Measurements from ENCODE around the gene IGFBP6. TPM values are rescaled to one million over a fixed set of nuclear protein-coding genes. Genes with fewer than 3 reads are reported as not detected.
A peak's percentile ranks its signal among the peaks of the same experiment; 100 is the strongest.

The IGFBP6 gene
- polyA plus RNA-seq, 2 of the 4 experiments (the other 2 are of a cell fraction), result 49.1 to 128 TPM

DNA sequence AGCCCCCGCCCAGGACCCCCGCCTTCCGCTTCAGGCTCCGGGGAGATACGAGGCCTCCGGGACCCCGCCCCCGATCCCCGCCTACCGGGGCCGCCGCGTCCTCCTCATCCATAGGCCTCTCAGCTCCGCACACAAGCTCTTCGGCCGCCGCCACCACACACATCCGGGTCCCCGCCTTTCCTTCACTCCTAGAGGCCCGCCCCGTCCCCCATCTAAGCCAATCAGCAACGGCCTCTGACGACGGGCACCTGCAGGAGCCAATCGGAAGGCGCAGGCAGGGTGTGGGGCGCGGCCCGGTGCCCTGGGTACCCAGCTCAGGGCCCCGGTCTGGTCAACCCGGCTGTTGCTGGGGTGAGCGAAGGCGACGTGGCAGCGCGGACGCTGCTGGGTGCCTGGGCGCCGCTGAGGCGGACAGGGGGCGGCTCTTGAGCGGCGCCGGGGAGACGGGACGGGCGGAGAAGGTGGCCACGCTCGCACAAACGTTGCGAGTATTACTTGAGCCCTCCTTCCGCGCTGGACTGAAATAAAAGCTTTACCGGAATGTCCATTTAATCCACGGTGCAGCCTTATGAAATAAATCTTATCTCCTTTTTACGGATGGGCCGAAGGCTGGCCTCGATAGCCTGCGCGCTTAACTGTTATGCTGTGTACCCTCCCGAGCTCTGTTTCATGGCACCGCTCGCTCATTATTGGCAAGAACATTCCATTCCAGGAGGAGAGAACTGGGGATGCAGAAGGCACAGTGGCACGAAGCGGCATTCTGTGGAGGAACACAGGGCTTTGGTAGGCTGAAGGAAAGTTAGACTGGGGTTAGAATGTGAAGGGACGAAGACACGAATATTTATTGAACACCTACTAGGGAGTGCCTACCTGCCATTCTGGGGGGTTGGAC lies 18.0 kb upstream of the IGFBP6 start, which contains the start of gene SPRYD3:
TSS of gene SPRYD3 (minus strand) at position 165 of the 892 bp plus-strand sequence. CDS start at position 108, 57 bp downstream.
- DNase-seq (ENCODE audit: low read depth in 1 of 2, low spot score in 1 of 2) (peak; percentile 99 to 100), FAIRE-seq (no peak), ATAC-seq (peak; percentile 98 to 99)
- POLR2A ChIA-PET, result interaction anchor here (0.7 to 4.1 kb wide), 22 partner anchors 11 to 220 kb away, joined by 3 to 46 read pairs (median 4); partner anchors contain the start of genes CSAD, IGFBP6, MYG1 and PFDN5
- H3K27ac ChIP-seq, result peak within 1 kb of the TSS; percentile 86 to 94
- peak within 1 kb of the TSS; percentile 92 for H3K4me2 ChIP-seq
- H3K9me3 ChIP-seq, result peaks cover 7% of the 10 kb centered on the region; the same call in 2 of the 3 replicates
- H3K4me3 ChIP-seq, result peak within 1 kb of the TSS; percentile 56
- WGBS (ENCODE audit: missing lambda C conversion rate), result 12% methylated on average over 37 of the region's 67 CpGs
- H3K4me1 ChIP-seq, result peaks cover 10% of the 10 kb centered on the region; the same call in 2 of the 3 replicates
- CTCF ChIA-PET, result interaction anchor here (0.8 to 45.5 kb wide), 10 partner anchors 9 to 242 kb away, joined by 3 to 1424 read pairs (median 4); partner anchors contain the start of genes AAAS, IGFBP6, SOAT2 and SPRYD3
- TF ChIP-seq EHMT2 (IDR thresholded peaks at IDR 0.05; ENCODE audit: low read depth), result no peak
- no peak for TF ChIP-seq RARB (CRISPR knock-in tag; IDR thresholded peaks at IDR 0.05)
- no peak for TF ChIP-seq HDAC2 (IDR thresholded peaks at IDR 0.05)
- TF ChIP-seq ZNF302 (CRISPR knock-in tag; IDR thresholded peaks at IDR 0.05), result no peak
- peak; percentile 27; the same call in 1 of the 2 replicates for TF ChIP-seq GATA3 (IDR thresholded peaks at IDR 0.05; ENCODE audit: borderline replicate concordance)
- TF ChIP-seq RNF2 (IDR thresholded peaks at IDR 0.05; ENCODE audit: borderline replicate concordance, low read depth), result no peak
- no peak for TF ChIP-seq FOSL2 (IDR thresholded peaks at IDR 0.05)
- TF ChIP-seq FOSL2 (CRISPR knock-in tag; IDR thresholded peaks at IDR 0.05), result no peak
- TF ChIP-seq JUNB (IDR thresholded peaks at IDR 0.05), result no peak
- no peak for TF ChIP-seq POLR2AphosphoS2 (conservative IDR thresholded peaks at IDR 0.05; ENCODE audit: low read length)
- TF ChIP-seq CHD2 (IDR thresholded peaks at IDR 0.05; ENCODE audit: low read length, partially characterized antibody), result no peak
- TF ChIP-seq, protein P1, sequence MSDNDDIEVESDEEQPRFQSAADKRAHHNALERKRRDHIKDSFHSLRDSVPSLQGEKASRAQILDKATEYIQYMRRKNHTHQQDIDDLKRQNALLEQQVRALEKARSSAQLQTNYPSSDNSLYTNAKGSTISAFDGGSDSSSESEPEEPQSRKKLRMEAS (IDR thresholded peaks at IDR 0.05), result peak; percentile 76
- TF ChIP-seq BHLHE40 (IDR thresholded peaks at IDR 0.05; ENCODE audit: low read depth, low read length), result no peak
- TF ChIP-seq ZSCAN20 (CRISPR knock-in tag; IDR thresholded peaks at IDR 0.05), result no peak
- no peak for TF ChIP-seq ZFP36 (IDR thresholded peaks at IDR 0.05; ENCODE audit: borderline replicate concordance, partially characterized antibody)
- peak; percentile 5 to 86; a peak in 3 of 5 replicates for TF ChIP-seq JUN (IDR thresholded peaks at IDR 0.05)
- TF ChIP-seq HOXB13 (CRISPR knock-in tag; IDR thresholded peaks at IDR 0.05; ENCODE audit: low read depth), result no peak
- no peak for TF ChIP-seq CEBPB (IDR thresholded peaks at IDR 0.05)
- TF ChIP-seq TFCP2L1 (CRISPR knock-in tag; IDR thresholded peaks at IDR 0.05), result 0 out of 2 replicates have a peak, but pooled peaks have one; percentile 35
- no peak for TF ChIP-seq HEYL (CRISPR knock-in tag; IDR thresholded peaks at IDR 0.05)
- TF ChIP-seq, protein P2, sequence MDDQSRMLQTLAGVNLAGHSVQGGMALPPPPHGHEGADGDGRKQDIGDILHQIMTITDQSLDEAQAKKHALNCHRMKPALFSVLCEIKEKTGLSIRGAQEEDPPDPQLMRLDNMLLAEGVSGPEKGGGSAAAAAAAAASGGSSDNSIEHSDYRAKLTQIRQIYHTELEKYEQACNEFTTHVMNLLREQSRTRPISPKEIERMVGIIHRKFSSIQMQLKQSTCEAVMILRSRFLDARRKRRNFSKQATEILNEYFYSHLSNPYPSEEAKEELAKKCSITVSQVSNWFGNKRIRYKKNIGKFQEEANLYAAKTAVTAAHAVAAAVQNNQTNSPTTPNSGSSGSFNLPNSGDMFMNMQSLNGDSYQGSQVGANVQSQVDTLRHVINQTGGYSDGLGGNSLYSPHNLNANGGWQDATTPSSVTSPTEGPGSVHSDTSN (IDR thresholded peaks at IDR 0.05), result peak; percentile 99
- no peak for TF ChIP-seq HOXA7 (CRISPR knock-in tag; IDR thresholded peaks at IDR 0.05)
- peak; percentile 88 for TF ChIP-seq RFX5 (IDR thresholded peaks at IDR 0.05)
- no peak for TF ChIP-seq SMC3 (IDR thresholded peaks at IDR 0.05)
- TF ChIP-seq, protein P3, sequence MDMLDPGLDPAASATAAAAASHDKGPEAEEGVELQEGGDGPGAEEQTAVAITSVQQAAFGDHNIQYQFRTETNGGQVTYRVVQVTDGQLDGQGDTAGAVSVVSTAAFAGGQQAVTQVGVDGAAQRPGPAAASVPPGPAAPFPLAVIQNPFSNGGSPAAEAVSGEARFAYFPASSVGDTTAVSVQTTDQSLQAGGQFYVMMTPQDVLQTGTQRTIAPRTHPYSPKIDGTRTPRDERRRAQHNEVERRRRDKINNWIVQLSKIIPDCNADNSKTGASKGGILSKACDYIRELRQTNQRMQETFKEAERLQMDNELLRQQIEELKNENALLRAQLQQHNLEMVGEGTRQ (IDR thresholded peaks at IDR 0.05), result no peak
- no peak for TF ChIP-seq MYC (IDR thresholded peaks at IDR 0.05; ENCODE audit: borderline replicate concordance, low read length)
- TF ChIP-seq BCL3 (IDR thresholded peaks at IDR 0.05), result peak; percentile 89
- TF ChIP-seq HES2 (IDR thresholded peaks at IDR 0.05), result no peak
- TF ChIP-seq ELK1 (IDR thresholded peaks at IDR 0.05; ENCODE audit: low read depth, low read length), result no peak
- peak; percentile 99 for TF ChIP-seq POLR2A (IDR thresholded peaks at IDR 0.05; ENCODE audit: low read length)
- no peak for TF ChIP-seq RAD21 (conservative IDR thresholded peaks at IDR 0.05 in 1 of 2, IDR thresholded peaks at IDR 0.05 in 1 of 2)
- TF ChIP-seq CHD4 (IDR thresholded peaks at IDR 0.05; ENCODE audit: borderline replicate concordance), result no peak
- TF ChIP-seq EHF (CRISPR knock-in tag; IDR thresholded peaks at IDR 0.05), result no peak
- TF ChIP-seq KDM1A (IDR thresholded peaks at IDR 0.05; ENCODE audit: low read depth), result no peak

Measured in A549 (cell line).